Hematopoietic multipotent progenitor cell treated with erythropoietin and hydrocortisone succinate and interleukin-3 and kit ligand, for 4 days (in vitro differentiated cells): ENCODE measurements around the gene MACROH2A1.

Experiments used
- DNase-seq: peaks from one replicate; pipeline ENCODE4 v3.0.0-alpha.2; 2015

The MACROH2A1 gene

DNA sequence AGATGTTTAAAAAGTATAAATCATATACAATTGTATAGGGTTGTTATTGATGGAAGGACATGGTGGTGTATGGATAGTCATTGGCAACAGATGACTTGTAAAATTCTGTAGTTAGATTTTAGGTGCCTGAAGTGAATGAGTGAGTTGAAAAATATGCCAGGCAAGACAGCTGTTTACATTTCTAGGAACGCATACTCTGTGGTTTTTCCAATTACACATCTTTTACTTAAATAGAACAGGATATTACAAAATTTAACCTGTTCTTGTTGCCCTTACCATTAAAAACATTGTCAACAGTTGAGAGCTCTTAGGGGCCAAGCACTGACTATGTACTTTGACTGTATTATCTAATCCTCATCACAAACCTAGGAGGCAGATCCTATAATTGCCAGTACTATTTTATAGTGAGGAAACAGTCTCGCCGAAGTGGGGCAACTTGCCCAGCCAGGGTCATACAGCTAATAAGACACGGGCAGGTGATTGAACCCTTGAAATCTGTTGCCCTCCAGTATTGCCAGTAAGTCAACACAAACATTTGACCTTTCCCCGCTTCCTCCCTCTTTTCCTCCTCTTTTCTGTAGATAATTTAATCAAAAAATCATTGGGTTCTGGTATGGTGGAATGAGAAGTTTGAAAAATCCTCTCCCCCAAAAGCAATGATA, 88.6 kb downstream of the MACROH2A1 start:
- peak; percentile 73 for DNase-seq

DNA sequence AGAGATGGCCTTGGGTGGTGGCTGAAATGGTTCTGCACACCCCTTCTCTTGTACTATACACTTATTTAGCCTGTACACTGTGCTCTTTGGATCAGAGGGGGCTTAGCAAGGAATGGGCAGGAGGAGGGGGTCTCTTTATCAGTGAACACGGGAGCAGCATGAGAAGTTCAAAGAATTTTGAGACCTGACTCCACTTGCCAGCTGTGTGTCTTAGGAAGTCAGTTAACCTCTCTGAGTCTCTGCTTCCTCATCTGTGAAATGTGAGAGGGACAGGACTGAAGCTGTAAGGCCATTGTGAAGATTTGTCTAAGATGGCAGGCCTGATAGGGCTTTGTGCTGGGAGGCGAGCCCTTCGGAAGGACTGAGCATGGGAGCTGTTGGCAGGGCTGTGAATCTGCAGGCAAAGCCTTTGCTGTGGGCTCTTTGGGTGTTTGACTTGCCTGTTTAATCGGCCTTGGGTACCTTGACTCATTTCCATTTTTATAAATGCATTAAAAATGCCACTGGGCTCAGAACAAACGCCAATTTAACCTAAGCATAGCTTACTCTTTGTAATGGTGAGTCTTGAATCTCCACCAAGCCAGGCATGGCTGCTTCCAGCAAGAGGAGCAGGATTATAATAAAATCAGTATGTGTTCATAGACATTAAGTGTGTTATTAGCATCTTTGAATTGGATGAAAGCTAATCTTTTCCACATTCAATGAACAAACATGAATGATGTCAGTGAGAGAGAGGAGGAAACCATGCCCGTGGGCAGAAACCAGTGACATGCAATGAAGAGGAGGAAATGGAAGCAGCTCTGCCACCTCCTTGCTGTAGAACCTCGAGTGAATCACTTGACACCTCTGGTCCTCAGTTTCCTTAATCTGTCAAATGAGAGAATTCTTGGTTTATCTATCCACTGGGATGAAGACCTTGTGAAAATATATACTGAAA, 89.4 kb downstream of the MACROH2A1 start:
- peak; percentile 37 for DNase-seq

DNA sequence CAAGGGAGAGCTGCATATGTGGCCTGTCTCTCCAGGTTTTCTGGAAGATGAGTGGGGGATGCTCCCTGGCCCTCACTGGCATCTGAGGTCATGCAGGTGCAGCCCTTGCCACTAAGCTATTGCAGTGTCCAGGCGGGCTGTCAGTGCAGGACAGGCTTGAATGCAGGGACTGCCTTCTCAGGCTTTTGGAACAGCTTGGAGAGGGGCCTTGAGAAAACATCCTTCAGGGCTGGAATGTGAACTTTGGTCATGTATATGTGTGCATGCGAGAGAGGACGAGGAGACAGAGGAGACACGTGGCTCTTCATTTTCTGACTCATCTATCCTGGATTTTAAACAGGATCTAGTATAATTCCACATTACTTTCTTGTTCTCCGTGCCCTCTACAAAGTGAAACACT, 90.3 kb downstream of the MACROH2A1 start:
- DNase-seq: no peak

DNA sequence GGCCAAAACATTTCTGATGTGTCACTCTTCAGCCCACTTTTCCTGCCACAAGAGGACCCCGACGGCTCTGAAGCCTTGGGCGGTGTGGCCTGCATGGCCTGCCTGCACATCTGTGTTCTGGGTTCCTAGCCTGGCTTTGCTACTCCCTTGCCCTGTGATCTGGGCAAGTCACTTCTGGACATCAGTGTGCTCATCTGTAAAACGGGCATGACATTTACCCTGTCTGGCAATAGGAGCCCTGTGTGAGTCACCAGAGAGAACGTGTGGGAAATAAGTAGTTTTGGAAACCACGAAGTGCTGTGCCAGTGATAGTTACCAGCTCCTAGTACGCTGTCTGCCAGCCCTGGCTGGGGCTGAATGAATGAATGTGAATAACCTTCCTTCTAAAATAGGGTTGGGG, 90.8 kb downstream of the MACROH2A1 start:
- DNase-seq: peak; percentile 37

DNA sequence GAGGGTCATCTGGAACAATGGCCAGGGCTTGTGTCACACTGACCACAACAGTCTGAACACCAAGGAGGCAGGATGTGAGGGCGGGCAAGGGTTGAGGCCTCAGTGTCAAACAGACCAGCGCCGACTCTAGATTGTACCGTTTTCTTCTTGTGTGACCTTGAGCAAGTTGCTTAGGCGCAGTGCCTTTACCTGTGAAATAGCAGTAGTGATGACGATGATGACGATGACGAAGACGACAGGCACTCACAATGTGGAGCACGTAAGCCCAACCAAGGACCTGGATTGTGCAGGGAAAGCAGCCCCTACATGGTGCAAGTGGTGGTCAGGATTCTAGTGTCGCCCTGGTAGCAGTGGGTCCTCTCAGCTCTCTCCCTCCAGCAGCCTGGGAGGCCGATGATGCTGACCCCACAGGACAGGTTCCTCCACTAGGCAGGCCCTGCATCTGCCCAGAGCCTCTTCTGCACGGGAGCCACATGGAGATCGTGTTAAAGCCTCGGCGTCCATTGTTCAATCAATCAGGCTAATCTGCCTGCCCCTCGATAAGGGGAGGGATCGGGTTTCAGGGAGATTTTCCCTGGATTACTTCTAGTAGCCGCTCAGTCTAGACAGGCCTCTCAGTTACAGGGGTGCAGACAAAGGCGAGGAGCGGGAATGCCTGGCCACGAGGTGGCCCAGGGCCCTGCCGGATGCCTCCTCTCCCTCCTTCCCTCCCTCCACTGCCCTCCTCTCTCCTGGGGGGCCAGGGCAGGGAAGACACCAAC, 91.7 kb downstream of the MACROH2A1 start:
- no peak for DNase-seq

DNA sequence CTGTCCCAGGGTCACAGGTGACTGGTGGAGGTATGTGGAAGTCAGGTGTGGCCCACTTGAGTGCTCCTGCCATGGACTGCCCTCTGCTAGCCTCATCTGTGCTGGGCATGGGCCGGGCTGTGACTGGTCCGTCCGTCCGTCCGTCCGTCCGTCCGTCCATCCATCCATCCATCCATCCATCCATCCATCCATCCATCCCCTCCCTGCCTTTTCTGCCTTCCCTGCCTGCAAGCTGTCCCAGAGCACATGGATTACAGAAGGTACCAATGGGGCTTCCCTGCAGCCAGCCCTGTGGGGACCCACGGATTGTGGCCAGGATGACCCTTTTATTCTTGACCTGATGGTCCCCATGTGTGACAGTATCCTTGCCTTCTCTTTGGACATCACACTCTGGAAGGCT, 92.5 kb downstream of the MACROH2A1 start:
- no peak for DNase-seq

DNA sequence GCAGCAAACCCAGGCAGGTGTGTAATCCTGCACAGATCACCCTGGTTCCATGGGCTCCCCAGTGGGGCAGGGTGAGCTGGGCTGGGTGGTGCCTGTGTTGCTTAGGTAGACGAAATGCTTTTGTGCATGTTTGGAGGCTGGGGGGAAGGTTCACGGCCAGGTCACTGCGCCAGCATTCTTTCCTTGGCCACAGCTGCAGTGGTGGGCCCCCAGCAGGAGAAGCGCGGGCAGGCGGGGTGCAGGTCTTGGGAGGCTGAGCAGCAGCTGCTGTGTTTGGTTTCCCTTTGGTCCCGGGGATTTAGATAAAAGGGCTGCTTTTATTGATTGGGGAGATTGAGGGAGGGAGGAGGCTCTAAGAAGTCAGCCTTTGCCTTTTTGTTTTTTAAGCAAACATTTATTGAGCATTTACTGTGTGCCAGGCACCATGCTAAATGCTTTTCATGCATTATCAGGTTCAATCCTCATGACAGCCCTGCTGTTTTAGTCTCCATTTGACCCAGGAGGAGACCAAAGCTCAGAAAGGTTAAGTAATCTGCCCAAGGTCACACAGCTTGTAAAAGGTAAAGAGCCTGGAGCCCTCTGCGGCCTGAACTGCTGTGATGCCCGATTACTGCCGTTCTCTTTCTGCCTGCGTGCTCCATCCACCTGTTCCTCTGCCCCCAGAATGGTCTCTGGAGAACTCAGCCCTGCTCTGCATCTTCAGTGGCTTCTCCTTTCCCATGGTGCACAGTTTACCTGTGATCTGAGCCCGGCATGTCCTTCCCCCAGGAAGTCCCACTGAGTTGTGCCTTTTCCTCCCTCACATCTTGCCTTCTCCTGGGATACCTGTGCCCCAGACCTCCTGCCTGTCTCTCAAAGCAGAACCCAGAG, 94.4 kb downstream of the MACROH2A1 start:
- no peak for DNase-seq

DNA sequence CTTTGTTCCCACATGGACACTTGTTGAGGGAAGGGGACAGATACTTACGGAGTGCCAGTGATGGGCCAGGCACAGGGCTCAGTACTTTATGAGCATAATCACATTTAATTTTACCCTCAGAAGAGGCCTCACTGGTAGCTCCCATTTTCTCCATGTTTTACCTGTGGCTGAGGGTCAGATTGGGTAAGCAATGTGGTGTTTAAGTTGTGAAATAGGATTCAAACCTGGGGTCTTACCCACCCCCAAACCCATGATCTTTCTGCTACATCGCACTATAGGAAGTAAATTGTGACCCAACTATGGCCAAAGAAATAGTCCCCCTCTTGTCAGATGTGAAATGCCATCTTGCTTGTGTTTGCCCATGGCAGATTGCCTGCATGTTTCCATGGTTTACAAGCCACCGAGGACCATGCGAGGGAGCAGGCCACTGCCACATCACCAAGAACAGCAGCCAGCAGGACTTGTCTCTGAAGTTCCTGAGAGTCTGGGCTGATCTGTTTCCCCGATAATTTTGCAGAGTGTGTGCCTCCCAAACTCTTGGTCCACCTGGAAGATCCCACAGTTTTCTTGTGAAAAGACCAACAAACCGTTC, 95.4 kb downstream of the MACROH2A1 start:
- DNase-seq: no peak

DNA sequence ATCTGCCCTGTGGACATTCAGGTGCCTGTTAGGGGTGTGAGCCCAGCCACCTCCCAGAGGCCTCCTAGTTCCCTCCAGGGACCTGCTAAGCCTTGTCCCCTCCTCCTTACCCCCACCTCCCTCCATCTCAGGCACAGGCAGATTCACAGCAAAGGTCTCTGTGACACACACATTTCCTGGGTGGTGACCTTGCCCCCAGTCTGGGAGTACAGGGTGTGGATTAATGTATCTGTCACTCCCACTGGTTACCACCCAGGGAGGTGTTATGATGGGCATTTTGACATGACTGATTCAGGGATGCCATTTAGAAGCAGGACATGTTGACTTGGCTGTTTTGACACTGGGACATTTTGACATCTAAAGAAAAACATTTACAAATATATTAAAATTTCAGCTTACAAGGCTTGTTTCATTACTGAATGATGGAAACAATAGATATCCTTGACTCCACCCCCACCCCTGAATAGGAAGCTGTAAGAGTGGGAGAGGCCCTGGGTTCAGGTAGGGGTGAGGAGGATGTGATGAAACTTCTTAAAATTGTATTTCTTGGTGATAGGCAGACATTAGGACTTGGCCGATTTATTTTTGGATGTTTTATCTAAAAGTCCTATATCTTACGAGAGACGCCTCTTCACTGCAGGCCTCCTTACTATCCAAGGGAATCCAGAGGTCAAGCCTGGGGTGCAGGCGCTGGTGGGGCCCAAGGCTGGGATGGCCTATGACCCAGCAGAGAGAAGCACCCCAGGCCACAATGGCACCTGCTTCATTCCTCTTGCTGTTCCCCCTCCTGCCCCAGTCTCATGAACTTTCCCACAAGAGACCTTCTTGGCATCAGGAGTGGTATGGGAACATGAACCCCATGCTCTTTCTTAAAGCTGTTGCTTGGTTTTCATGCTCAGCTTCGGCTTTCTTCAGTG, 101.9 kb downstream of the MACROH2A1 start:
- no peak for DNase-seq

DNA sequence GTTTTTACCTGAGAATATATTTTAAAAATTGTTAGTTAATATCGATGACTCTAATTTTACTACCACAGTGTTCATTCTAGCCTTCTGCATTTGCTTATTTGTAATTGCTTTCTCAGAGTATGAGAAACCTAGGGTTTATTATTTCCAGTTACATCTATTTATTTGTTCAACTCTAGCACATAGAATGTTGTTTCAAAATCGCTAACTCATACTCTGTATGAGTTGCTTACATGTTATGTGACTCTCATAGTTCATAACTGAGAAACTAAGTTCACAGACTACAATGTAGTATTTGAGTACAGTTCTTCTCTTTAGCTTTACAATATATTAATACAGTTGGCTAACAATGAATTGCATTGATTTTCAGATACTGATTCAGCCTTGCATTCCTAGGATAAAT, 103.2 kb downstream of the MACROH2A1 start:
- no peak for DNase-seq

DNA sequence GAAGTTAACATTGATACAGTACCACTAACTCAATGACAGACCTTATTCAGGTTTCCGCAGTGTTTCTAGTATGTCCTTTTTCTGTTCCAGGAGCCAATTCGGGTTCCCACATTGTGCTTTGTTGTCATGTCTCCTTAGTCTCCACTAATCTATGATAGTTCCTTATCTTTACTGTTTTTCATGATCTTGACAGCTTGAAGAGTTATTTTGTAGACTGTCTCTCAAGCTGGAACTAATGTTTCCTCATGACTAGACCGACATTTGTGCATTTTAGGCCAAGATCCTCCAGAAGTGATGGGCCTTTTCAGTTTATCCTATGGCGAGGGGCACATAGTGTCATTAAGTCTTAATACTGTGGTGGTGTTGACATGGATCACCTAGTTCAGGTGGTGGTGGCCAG, 104.2 kb downstream of the MACROH2A1 start:
- no peak for DNase-seq

DNA sequence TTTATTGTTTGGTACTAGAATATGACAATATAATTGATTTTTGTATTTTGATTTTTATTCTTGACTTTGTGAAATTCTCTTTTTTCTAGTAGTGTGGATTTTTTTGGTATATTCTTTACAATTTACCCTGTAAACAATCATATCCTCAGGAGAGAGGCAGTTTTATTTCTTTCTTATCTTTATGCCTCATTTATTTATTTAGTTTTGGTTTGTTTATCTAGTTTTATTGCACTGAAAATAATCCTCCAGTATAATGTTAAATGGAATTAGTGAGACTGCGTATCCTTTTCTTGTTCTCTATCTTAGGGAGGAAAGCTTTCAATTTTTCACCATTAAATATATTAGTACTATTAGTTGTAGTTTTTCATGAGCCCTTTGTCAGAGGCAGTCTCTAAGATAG, 109.4 kb downstream of the MACROH2A1 start:
- no peak for DNase-seq

DNA sequence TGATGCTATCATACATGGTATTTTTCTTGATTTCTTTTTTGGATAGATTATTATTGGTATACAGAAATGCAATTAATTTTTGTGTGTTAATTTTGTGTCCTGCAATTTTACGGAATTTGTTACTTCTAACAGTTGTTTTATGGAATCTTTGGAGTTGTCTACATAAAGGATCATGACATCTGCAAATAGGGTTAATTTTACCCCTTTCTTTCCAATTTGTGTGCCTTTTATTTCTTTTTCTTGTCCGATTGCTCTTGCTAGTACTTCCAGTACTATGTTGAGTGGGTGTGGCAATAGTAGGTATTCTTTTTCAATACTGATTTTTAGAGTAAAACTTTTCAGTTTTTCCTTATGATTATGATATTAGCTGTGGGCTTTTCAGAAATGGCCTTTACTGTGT, 111.5 kb downstream of the MACROH2A1 start:
- DNase-seq: no peak
